ENCODE measurements around the gene SEZ6L. TPM values are rescaled to one million over a fixed set of nuclear protein-coding genes. Genes with fewer than 3 reads are reported as not detected.

Gene SEZ6L
- total RNA-seq, 1 experiment from 2014 or later = not detected

- TF ChIP-seq, protein P1, sequence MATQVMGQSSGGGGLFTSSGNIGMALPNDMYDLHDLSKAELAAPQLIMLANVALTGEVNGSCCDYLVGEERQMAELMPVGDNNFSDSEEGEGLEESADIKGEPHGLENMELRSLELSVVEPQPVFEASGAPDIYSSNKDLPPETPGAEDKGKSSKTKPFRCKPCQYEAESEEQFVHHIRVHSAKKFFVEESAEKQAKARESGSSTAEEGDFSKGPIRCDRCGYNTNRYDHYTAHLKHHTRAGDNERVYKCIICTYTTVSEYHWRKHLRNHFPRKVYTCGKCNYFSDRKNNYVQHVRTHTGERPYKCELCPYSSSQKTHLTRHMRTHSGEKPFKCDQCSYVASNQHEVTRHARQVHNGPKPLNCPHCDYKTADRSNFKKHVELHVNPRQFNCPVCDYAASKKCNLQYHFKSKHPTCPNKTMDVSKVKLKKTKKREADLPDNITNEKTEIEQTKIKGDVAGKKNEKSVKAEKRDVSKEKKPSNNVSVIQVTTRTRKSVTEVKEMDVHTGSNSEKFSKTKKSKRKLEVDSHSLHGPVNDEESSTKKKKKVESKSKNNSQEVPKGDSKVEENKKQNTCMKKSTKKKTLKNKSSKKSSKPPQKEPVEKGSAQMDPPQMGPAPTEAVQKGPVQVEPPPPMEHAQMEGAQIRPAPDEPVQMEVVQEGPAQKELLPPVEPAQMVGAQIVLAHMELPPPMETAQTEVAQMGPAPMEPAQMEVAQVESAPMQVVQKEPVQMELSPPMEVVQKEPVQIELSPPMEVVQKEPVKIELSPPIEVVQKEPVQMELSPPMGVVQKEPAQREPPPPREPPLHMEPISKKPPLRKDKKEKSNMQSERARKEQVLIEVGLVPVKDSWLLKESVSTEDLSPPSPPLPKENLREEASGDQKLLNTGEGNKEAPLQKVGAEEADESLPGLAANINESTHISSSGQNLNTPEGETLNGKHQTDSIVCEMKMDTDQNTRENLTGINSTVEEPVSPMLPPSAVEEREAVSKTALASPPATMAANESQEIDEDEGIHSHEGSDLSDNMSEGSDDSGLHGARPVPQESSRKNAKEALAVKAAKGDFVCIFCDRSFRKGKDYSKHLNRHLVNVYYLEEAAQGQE (IDR thresholded peaks at IDR 0.05; ENCODE audit: low read depth) = no peak
- TF ChIP-seq, protein P2, sequence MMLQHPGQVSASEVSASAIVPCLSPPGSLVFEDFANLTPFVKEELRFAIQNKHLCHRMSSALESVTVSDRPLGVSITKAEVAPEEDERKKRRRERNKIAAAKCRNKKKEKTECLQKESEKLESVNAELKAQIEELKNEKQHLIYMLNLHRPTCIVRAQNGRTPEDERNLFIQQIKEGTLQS (IDR thresholded peaks at IDR 0.05) = no peak
- TF ChIP-seq RAD21 (IDR thresholded peaks at IDR 0.05; ENCODE audit: low read depth) (no peak), EGR1 (IDR thresholded peaks at IDR 0.05; ENCODE audit: low read depth) (no peak)
These were observed 203.6 kb downstream of the SEZ6L start (continued) for GRCh38 chr22:26372890-26373289.

GRCh38 chr22:26374391-26375026, 205.2 kb downstream of the SEZ6L start:
- H3K36me3 ChIP-seq (ENCODE audit: control insufficient read depth in 1 of 2, insufficient read depth in 2 of 2, low read length in 2 of 2) = no peaks in the 10 kb centered on the region
- RAD21 ChIA-PET (ENCODE audit: low non-redundant PET in 1 of 2, low total read pairs in 2 of 2, uncharacterized antibody in 2 of 2, unreplicated experiment in 2 of 2) = no interaction called here
- H3K27me3 ChIP-seq (ENCODE audit: insufficient read depth, low read length) = peaks cover 47% of the 10 kb centered on the region
- no peak overlapping the region for H3K9ac ChIP-seq (ENCODE audit: low read length)
- no peaks in the 10 kb centered on the region for H3K79me2 ChIP-seq (ENCODE audit: insufficient read depth, low read length)
- CTCF ChIA-PET = interaction anchor here (1.3 to 1.7 kb wide), 2 partner anchors 7 to 10 kb away, joined by 3 to 5 read pairs; no protein-coding TSS in a partner anchor
- DNase-seq (ENCODE audit: low read depth, low spot score) (no peak), ATAC-seq (no peak)
- peaks cover 0 to 3% of the 10 kb centered on the region in 2 experiments; a peak in 2 of 4 replicates for H3K4me1 ChIP-seq (ENCODE audit: control insufficient read depth in 1 of 2, insufficient read depth in 2 of 2, low read length in 2 of 2)
- POLR2A ChIA-PET = no interaction called here
- intact Hi-C loops (cut with micrococcal nuclease) = no loop called here
- H3K4me3 ChIP-seq (replicated peaks in 1 of 2; ENCODE audit: low read depth in 1 of 2, low read length in 2 of 2) = no peak overlapping the region
- H3K4me2 ChIP-seq (ENCODE audit: low read length) = no peak overlapping the region
- no TSS peak for BruUV-seq (replicated peaks)
- H4K20me1 ChIP-seq (ENCODE audit: insufficient read depth) = no peaks in the 10 kb centered on the region
- H3K27ac ChIP-seq (ENCODE audit: low read depth, low read length) = no peak overlapping the region
- H3K9me3 ChIP-seq (ENCODE audit: control insufficient read depth in 1 of 2, insufficient read depth in 1 of 2, low read depth in 1 of 2, low read length in 2 of 2) = no peaks in the 10 kb centered on the region
- H3K9me2 ChIP-seq (ENCODE audit: insufficient read depth) = no peaks in the 10 kb centered on the region
- H2AFZ ChIP-seq (ENCODE audit: low read depth, low read length, poor library complexity, severe bottlenecking) = no peak overlapping the region
- TF ChIP-seq ZBTB33 (IDR thresholded peaks at IDR 0.05; ENCODE audit: extremely low read depth, insufficient replicate concordance, low read length) = no peak
- TF ChIP-seq, protein P3, sequence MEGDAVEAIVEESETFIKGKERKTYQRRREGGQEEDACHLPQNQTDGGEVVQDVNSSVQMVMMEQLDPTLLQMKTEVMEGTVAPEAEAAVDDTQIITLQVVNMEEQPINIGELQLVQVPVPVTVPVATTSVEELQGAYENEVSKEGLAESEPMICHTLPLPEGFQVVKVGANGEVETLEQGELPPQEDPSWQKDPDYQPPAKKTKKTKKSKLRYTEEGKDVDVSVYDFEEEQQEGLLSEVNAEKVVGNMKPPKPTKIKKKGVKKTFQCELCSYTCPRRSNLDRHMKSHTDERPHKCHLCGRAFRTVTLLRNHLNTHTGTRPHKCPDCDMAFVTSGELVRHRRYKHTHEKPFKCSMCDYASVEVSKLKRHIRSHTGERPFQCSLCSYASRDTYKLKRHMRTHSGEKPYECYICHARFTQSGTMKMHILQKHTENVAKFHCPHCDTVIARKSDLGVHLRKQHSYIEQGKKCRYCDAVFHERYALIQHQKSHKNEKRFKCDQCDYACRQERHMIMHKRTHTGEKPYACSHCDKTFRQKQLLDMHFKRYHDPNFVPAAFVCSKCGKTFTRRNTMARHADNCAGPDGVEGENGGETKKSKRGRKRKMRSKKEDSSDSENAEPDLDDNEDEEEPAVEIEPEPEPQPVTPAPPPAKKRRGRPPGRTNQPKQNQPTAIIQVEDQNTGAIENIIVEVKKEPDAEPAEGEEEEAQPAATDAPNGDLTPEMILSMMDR (IDR thresholded peaks at IDR 0.05 in 2 of 3, conservative IDR thresholded peaks at IDR 0.05 in 1 of 3; ENCODE audit: borderline replicate concordance in 1 of 3, insufficient read depth in 1 of 3, low read depth in 2 of 3, low read length in 2 of 3) = no peak
- TF ChIP-seq SRF (IDR thresholded peaks at IDR 0.05; ENCODE audit: low read depth) = no peak
- TF ChIP-seq RAD21 (IDR thresholded peaks at IDR 0.05; ENCODE audit: low read depth) = no peak
- TF ChIP-seq CEBPB (IDR thresholded peaks at IDR 0.05; ENCODE audit: low read depth) = no peak
- no peak for TF ChIP-seq EZH2phosphoT487 (IDR thresholded peaks at IDR 0.05; ENCODE audit: borderline replicate concordance)
- no peak for TF ChIP-seq ZFX (IDR thresholded peaks at IDR 0.05)
- no peak for TF ChIP-seq POLR2AphosphoS5 (IDR thresholded peaks at IDR 0.05; ENCODE audit: low read depth, low read length)
- TF ChIP-seq, protein P1 (IDR thresholded peaks at IDR 0.05; ENCODE audit: low read depth) = no peak

Measured in HCT116 (cell line).